NK-92 treated with Interleukin-12 subunit alpha and Interleukin-12 subunit beta, amount 100 ng/mL, for 24 hours (cell line): Measurements from ENCODE around the gene CSMD2.
A peak's percentile ranks its signal among the peaks of the same experiment; 100 is the strongest.

ENCODE experiments used
- DNase-seq: peaks from one replicate; lab custom pipeline; 2025; lab: John Stamatoyannopoulos, UW

Gene CSMD2

DNA sequence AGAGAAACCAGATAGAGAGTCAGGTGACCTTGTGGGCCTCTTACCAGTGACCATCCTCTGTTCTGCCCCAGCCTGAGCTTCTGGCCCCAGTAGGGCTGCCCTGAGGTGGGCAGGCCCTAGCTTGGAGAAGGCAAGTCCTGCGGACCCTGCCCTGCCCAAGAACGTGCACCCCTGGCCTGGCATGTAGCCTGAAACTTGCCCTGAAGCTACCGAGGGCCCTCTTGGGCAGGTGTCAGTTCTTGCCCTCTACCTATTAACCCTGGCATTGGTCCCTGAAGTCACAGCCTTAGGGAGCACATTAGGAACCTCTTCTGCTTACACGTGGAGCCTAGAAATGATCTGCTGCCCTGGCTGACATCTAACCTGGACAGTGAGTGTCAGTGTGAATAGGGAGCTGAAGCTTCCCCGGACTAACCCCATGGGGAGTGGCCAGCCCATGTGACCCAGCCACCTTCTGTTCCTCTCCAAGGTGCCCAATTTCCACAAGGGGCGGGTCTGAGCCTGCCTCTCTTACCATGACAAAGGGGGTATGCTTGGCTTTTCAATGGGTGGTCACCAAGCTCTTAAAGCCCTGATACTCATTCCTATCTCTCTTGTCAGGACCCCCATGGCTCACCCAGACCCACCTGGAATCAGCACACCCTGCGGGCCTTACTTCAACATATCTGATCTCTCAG lies 529.6 kb downstream of the CSMD2 start:
- no peak for DNase-seq

DNA sequence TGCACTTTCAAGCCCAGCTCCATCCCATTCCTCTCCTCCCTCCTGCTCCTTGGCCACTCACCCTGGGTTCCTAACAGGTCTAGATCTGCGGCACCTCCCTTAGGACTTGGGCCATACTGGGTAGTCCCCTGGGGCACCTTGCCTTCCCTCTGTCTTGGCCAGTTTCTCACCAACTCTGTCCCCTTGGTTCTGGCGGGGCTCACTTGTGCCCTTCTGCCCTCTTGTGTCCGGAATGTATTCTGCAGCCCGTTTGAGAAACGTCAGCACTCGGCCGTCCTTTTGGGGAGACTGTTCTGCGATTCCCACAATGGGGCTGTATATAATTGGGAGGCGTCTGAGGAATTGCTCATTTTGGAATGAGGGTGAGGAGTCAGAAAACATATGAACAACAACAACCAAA lies 530.2 kb downstream of the CSMD2 start:
- no peak for DNase-seq

DNA sequence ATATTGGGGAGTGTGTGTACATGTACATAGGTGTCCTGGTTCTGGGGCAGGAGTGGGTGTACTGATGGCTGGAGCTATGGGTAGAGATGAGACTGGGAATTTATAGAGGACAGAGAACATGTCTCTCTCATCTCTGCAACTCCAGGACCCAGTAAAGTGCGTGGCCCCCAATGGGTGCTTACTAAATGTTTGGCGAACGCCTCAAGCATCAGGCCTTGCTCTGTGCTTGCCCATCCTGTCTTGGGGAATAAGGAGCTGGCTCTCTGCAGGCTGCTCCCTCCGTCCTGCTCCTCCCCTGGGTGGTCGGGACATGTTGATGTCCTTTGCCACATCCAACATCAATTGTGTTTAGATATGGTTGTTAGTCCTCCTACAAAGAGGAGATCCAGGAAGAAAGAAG lies 530.9 kb downstream of the CSMD2 start:
- no peak for DNase-seq

DNA sequence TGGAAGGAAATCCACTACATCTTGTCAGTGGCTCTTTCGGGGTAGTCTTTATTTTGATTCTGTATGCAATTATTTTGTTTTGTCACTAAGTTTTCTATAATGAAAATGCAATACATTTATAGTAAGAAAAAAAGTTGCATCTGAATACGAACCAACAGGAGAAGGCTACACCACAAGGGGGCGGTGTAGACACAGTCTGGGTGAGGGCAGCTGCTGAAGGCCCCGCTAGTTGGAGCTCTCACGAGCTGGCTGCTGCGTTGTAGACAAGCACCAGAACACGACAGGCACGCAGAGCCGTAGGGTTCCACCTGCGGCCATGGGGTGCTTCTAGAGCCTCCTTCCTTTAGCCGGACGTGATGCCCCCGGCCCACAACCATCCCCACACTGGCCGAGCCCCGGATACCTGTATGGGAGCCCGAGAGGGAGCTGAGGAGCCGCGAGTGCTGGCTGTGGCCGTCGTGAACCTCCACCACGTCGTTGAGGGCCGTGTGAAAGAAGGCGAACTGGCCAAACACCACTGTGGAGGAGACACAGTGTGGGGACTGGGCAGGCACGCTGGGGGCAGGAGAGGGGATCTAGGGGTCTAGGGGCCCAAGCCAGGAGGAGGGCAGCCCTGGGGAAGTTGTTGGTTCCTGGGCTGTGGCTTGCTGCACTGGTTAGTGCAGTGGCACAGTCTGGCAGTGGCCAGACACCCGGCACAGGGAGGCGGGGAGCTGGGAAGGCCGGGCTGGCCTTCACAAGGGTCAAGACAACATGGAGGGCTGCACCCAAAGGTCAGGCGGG lies 531.8 kb downstream of the CSMD2 start:
- DNase-seq = peak; percentile 53

DNA sequence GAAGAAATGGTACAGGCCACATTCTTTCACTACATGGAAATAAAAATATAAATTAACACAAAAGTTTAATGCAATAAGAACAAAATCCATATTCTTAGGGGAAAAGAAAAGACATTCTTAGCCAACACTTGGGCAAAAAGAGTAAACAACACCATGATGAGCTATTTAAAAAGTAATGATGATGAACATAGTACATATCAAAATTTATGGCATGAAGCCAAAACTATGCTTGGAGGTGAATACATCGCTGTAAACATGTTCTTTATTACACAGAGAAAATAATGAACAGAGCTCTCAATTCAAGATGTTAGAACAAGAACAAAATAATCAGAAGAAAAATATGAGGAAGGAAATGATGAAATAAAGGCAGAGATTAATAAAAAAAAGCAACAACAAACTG lies 534.3 kb downstream of the CSMD2 start:
- no peak for DNase-seq

DNA sequence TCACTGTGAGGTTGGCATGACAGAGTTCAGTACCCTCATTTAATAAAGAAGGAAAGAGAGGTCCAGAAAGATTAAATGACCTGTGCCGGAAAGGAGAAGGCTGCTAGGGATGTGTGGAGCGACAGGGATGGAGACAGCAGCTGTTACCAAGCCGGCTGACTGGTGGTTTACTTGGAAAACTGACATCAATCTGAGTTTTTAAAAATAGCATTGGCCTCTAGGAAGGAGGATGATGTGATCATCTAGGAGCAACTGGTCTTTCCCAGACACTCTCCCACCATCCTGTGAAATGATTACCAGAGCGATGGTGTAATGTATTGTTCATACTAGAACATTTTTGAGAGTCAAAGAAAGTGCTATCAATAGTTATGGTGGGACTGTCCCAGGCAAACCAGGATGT lies 538.2 kb downstream of the CSMD2 start:
- no peak for DNase-seq

DNA sequence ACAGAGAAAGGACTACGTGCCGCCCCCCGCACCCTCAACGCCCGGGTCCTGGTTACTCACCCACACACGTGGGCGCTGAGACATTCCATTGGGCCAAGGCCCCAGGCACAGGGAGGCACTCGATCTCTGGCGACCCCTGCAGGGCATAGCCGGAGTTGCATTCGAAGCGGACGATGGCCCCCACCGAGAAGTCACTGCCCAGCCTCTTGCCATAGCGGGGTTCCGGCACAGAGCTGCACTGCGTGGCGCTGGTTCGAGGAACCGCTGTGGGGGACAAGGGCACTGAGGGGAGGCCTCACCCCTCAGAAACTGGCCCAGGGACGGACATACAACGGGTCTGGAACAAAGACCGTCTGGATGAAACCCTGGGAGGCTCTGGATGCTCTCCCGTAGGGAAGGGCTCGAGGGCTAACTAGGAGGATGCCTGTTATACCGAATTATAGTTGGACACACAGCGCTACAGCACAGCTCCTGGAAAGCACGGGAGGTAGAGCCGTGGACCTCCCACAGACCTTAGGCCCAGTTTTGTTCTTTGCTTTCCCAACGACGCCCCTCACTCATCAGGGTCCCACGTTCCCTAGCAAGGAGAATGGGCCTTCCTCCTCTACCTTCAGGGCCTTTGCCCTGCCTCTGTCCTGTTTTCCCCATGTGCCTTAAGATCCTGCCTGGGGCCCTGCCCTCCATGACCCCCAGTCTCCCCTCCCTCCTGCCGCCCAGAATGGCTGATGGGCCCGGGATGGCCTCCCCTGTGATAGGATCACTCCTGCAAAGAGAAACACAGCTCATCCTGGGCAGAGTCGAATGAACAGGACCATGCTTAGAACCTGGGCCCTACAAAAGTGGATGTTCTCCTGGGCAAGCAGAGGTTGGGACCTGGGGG lies 539.8 kb downstream of the CSMD2 start:
- DNase-seq = no peak

DNA sequence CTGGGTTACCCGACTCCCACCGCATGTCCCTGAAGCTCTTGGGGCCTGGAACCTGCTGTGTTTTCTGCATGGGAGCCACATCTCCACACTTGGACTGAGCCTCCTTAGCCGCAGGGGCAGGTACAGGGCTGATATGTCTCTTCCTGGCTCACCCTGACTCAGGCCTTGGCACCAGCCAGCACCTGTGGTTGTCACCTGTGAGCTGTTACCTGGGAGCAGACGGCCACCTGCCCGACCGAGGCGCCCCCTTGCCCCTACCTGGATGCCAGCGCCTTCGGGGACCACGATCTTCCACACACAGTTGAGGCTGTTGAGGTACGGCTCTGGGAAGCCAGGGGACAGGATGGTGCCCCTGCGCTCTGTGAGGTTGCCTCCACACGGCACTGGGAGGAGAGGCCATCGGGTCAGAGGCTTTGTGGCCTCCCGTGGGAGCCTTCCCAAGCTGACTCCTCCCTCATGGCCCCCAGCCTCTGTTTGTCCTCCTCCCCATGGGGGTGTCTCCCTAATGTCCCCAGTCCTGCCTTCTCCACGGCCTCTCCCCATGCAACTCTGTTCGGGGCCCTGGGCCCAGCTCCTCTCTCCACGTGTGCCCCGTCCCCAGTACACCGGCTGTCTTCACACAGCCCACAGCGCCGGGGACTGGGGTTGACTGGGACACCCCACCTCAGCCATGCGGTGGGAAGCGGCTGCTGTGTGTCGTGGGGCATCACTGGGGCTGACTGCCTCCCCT lies 540.6 kb downstream of the CSMD2 start:
- DNase-seq = no peak

DNA sequence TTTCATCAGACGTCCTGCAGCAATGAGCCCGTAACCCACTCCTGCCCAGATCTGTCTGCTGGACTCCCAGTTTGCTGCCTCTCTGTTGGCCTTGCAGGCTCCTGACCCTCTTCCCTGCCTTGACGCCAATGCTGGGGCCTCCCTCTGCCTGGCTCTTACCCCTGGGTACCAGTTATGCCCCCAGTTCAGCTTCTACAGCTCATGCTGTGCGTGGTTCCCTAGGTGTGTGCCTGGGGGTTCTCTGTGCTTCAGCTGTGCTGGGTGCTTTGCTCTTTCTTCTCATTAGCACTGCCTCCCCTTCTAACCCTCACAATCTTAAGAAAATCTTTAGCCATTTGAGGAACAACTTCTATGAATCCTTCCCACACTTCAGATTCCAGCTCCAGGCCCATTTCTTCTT lies 541.2 kb downstream of the CSMD2 start:
- DNase-seq = no peak

DNA sequence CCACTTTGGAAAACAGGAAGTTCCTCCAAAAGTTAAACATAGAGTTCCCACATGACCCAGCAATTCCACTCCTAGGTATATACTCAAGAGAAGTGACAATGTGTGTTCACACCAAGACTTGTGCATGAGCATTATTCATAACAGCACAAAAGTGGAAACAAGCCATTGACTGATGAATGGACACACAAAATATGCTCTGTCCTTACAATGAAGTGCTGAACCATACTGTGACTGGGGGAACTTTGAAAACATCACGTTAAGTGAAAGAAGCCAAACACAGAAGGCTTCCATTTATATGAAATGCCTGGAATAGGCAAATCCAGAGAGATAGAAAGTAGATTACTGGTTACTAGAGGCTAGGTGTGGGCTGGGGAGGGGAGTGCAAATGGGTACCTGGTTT lies 542.3 kb downstream of the CSMD2 start:
- no peak for DNase-seq

DNA sequence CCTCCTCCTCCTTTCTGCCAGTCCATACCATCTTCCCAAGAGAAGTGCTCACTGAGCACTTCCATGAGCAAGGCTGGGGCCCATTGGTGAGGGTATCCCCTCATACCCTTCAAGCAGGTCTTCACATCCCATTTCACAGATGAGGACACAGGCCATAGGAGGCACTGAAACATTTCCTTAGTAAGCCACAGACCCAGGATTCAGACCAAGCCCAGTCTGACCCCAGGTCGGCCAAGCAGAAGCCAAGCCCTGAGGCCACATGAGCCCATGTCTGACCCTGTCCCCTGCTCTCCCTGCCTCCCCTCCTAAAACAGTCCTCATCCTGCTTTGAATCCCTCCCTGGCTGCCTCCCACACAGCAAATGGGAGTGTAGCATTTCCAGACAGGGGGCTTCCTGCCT lies 546.4 kb downstream of the CSMD2 start:
- no peak for DNase-seq

DNA sequence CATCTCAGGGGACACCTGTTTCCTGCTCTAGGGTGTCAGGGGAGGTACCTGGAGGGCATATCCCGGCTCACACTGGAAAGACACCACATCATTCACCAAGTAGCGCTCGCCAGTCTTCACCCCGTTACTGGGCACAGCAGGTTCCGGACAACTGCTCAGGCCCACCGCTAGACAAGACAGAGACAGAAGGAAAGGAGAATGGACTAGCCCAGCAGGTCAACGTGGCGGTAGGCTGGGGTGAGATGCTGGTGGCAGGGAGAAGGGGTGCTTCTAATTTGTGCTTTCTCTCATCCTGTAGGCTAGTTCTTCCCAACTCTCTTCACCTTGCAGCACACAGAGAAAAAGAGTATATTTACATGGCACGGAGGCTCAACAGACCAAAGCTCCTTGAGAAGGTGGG lies 547.6 kb downstream of the CSMD2 start:
- DNase-seq = no peak

DNA sequence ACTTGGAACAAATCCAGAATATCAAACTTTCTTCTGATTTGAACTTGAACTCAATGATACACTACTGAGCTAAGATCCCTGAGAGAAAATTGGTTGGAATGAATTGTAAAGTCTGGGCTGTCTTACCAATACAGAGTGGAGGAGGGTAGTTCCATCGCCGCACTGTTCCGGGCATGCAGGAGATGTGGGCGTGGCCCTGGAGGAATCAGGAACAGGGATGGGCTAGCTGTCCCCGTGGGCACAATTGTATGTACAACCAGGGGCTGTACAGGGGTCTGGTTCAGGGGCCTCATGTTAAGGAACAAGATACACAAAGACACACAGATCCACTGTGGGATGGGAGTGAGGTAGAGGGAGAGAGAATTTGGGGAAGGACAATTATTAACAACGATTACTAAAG lies 548.2 kb downstream of the CSMD2 start:
- DNase-seq = no peak

DNA sequence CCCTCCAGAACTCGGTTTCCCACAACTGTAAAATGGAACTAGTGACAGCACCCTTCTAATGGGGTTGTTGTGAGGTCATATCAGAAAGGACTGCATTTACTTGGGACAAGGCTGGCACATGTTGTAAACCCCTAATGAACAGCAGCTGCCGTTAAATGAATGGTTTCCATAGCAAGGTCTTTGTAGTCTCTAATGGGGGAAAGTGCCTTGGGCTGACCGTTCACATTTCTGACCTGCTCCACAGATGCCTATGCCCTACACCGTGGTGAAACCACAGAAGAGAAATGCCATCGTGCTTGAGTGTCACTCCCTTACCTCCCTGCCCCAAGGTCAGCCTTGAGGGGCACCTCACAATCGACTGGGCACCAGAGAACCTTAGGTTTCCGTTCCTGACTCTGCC lies 549.5 kb downstream of the CSMD2 start:
- DNase-seq = no peak

DNA sequence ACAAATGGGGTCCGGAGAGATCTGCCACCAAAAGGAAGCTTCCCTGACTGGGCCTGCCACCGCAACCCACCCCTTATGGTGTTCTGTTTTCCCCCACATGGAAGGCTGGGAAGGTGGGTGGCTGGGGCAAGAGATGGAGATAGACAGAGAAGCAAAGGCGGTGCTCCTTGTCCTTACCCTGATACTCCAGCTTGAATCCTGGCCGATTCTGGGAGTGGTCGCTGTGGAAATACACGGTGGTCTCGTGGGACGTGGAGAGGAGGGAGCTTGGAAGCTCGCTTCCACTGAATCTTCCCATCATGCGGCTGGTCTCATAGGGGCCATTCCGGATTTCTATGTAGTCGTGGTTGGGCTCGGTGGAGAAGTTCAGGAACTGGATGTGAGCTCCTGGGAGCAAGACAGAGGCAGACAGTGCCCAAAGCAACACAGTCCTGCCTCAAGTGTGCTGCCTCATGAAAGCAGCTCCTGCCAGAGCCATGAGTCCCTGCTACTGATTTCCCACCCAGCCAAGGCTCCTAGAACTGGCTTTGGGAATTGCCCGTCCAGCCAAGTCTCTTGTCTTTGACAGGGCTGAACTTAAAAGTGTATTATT lies 554.1 kb downstream of the CSMD2 start:
- DNase-seq = no peak

DNA sequence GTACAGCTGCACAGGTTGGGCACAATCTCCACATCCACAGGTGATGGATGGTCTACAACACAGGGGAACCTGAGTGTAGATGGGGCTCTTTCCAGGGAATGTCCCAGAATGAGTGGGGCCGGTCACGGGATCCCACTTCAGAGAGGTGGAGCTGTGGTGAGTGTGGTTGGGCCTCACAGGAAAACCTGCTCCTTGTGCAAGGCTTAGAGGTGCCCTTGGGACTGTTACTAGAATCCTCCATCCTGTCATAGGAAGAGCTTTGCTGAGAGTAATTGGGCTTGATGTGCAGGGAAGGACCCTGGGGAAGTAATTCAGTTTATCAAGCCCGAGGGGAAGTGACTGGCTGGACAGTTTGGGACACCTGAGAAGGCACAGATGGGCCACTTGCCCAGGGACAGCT lies 554.6 kb downstream of the CSMD2 start:
- no peak for DNase-seq

DNA sequence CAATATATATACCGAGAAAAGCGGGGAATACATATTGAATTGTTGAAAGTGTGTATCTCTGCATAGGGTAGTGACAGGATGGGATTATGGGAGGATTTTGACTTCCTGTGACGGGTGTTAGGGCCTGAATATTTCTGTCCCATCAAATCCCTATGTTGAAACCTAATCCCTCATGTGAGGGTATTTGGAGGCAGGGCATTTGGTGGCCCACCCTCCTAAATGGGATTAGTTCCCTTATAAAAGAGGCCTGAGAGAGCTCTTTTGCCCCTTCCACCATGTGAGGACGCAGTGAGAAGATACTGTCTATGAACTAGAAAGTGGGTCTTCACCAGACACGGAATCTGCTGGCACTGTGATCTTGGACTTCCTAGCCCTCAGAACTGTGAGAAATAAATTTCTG lies 555.3 kb downstream of the CSMD2 start:
- DNase-seq = no peak

DNA sequence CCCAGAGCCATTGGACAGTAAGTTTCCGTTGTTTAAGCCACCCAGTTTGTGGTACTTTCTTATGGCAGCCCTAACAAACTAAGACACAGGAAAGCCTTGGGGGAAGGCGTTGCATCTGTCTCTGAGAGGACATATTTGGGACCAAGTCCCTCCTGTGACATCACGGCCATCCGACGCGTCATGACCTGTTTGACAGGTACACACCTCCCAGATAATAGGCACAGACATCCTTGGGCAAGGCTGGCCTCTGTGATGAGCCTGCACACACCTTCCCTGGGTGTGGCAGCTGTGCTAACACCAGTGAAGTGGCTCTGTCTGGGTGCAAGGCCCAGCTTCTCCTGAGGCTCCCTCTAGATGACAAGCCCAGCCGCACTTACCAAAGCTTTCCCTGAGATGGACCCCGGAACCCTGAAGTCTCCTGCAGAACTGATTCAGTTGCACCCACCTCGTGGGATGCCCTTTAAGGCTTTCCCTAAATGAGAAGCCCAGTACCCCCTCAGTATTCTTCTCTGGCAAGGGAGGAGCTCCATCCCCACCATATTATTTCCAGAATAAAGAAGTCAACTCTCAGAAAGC lies 556.1 kb downstream of the CSMD2 start:
- no peak for DNase-seq

DNA sequence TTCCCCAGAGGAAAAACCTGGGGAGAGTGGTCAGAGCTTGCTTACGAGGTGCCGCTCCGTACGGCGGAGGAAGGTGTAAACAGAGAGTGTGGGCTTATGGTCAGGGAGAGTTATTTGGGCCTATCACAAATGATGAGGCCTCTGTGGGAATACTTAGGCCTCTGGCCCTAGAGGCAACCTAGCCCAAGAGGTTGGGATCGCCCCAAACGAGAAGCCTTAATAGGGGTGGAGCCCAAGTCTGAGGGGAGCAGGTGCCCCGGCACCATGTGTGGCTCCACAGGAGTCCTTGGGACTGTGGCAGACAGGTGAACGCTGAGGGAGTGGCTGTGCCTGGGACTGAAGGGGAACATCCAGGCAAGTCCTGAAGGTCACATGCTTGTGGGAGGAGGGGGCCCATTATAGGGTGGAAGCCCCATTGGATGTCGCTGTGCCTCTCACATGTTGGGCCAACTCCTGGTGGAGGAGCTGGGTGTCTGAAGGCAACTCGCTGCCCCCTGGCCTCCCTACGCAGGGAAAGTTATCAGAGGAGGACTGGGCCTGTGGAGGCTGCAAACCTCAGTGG lies 557.5 kb downstream of the CSMD2 start:
- DNase-seq = no peak

DNA sequence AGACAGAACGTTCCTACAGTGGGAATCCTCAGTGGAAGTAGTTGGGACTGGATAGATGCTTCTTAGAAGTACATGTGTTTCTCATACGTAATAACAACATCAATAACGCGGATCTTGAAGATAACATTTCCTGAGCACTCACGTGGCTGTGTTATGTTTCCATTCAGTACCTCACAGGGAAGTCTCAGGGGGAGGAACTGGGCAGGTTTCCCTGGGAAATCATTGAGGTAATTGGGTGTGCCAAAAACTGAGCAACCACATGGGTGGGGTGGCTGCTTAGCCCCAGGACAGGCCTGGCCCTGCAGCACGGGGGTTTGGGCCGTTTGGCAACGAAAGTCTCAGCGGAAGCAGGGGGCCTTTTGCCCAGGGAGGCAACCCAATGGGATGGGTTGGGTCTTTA lies 558.8 kb downstream of the CSMD2 start:
- DNase-seq = no peak

DNA sequence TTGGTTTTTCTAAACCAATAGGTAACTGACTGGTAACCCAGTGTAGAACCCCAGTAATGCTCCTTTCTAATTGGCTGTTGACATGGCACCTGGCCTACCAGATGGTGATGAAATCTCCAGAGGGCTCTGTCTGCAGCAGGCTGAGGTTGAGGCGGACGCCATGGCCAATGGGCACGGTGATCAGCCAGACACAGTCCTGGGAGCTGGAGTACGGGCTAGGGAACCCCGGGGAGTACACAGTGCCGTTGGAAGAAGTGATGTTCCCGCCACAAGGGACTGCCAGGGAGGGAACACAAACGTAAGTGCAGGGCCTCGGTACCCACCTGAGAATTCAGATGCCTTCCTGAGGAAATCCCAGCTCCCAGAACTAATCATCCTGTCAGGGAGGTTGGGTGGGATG lies 562.8 kb downstream of the CSMD2 start:
- no peak for DNase-seq
